ENCODE measurements around the gene GTPBP1. TPM values are rescaled to one million over a fixed set of nuclear protein-coding genes. Genes with fewer than 3 reads are reported as not detected.

Gene GTPBP1
- total RNA-seq (30.8 TPM), polyA plus RNA-seq (27.8 TPM)

GRCh38 chr22:38705235-38706100 lies at the start of gene GTPBP1:
Gene GTPBP1, plus strand, starts transcription at chr22:38705944. Its CDS starts 12 bp downstream, at chr22:38705956.
- Histone ChIP-seq H3K4me3 (ENCODE audit: low read depth, low read length) (peak within 1 kb of the TSS; percentile 82), H3K4me1 (ENCODE audit: insufficient read depth) (peaks cover 4% of the 10 kb centered on the region), H3K36me3 (ENCODE audit: insufficient read depth) (no peaks in the 10 kb centered on the region), H3K27ac (ENCODE audit: low read depth) (peak within 1 kb of the TSS; percentile 92)
- peak; percentile 100 for DNase-seq (ENCODE audit: extremely low spot score)
- WGBS, result under 1% methylated on average over 55 of the region's 55 CpGs

DNA sequence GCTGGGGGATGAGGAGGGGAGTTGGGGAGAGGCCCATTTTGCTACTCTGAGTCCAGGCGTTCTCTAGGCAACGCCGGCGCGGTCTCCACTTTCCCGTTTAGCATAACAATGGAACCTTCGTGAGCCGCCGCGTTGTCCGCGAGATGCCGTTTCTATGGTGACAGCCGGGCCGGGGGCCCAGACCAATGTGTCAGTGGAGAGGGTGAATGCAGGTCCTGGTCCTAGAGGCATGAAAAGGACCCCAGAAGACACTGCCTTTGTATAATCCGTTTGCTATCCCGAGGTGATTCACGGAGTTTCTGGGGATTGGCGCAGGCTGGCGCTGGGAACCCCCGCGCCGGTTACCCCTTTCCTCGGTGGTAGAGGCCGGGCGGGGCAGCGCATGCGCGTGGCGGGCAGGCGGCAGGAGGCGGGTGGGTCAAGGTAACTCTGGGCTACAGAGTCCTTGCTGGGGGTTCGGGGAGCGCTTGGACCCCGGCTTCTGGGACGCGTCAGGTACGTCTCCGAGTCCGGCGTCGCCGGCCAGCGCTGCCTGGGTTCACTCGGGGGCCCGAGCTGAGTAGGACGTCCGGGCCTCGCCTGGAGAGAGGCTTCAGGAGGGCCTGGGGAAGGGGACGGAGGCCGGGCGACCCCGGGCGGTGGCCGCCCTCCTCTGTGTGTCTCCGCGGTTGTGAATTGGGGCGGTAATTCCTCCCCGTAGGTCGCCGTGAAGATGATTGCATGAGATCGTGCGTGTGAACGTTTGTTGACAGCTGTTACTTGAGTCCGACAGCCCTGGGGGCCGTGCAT lies 49.3 kb upstream of the GTPBP1 start, which contains the start of the genes CBY1 and FAM227A:
CBY1 (plus strand) TSS at position 383 of the 789 bp plus-strand sequence. CDS start 11,417 bp downstream, outside the sequence.
FAM227A (minus strand) TSS at position 137 of the 789 bp plus-strand sequence. CDS start 6,224 bp downstream, outside the sequence.
- Histone ChIP-seq H3K4me3 (ENCODE audit: low read depth, low read length) (peak within 1 kb of the TSS; percentile 96), H3K36me3 (ENCODE audit: insufficient read depth) (no peaks in the 10 kb centered on the region), H3K27ac (ENCODE audit: low read depth) (peak within 1 kb of the TSS; percentile 93), H3K4me1 (ENCODE audit: insufficient read depth) (no peaks in the 10 kb centered on the region)
- peak; percentile 85 for DNase-seq (ENCODE audit: extremely low spot score)
- WGBS, result under 1% methylated on average over 66 of the region's 66 CpGs

- WGBS, result 6% methylated on average over 16 of the region's 16 CpGs
These were observed 48.5 kb upstream of the GTPBP1 start for GRCh38 chr22:38657045-38657909.

DNA sequence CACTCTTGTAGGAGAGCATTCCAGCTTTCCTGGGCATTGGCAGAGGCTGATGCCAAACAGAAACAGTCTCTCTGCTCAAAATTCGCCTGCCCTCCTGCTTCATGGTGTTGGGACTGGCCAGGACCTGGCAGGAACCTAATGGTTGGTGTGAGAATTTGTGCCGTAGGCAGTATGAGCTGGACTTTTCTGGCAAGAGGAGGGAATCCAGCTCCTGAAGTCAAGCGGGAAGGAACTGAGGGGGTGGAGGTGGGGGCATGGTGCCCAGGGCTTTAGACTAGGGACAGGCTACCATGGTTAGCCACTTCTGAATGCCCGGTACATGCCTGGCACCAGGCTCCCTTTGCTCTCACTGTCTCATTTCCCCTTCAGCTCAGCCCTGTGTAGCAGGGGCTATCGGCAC lies 30.9 kb upstream of the GTPBP1 start:
- DNase-seq (ENCODE audit: extremely low spot score), result no peak
- 77% methylated on average over 5 of the region's 5 CpGs for WGBS
- no peak overlapping the region for H3K27ac ChIP-seq (ENCODE audit: low read depth)
- no peaks in the 10 kb centered on the region for H3K4me1 ChIP-seq (ENCODE audit: insufficient read depth)
- H3K36me3 ChIP-seq (ENCODE audit: insufficient read depth), result no peaks in the 10 kb centered on the region
- H3K4me3 ChIP-seq (ENCODE audit: low read depth, low read length), result no peak overlapping the region

More at GRCh38 chr22:38657045-38657909, 48.5 kb upstream of the GTPBP1 start:
- Histone ChIP-seq H3K36me3 (ENCODE audit: insufficient read depth) (no peaks in the 10 kb centered on the region), H3K4me1 (ENCODE audit: insufficient read depth) (no peaks in the 10 kb centered on the region), H3K27ac (ENCODE audit: low read depth) (peak overlapping the region; percentile 93), H3K4me3 (ENCODE audit: low read depth, low read length) (peak overlapping the region; percentile 96)
- no peak for DNase-seq (ENCODE audit: extremely low spot score)

DNA sequence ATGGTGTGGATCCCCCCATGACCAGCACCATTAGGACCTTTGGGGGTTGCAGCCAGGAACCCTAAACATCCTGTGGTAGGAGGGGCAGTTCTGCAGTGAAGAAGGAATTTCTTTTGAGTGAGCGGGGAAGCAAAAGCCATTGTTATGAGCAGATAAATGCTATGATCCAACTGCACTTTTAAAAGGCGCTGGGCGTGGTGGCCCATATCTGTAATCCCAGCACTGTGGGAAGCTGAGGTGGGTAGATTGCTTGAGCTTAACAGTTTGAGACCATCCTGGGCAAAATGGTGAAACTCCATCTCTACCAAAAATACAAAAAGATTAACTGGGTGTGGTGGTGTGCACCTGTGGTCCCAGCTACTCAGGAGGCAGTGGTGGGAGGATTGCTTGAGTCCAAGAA lies 29.9 kb upstream of the GTPBP1 start:
- Histone ChIP-seq H3K27ac (ENCODE audit: low read depth) (no peak overlapping the region), H3K4me3 (ENCODE audit: low read depth, low read length) (no peak overlapping the region), H3K36me3 (ENCODE audit: insufficient read depth) (no peaks in the 10 kb centered on the region), H3K4me1 (ENCODE audit: insufficient read depth) (no peaks in the 10 kb centered on the region)
- WGBS, result 98% methylated on average over 3 of the region's 3 CpGs
- DNase-seq (ENCODE audit: extremely low spot score), result no peak

GRCh38 chr22:38681582-38682335 lies 24.0 kb upstream of the GTPBP1 start, which contains the start of gene TOMM22:
Gene TOMM22, plus strand, starts transcription at chr22:38681957. Its CDS starts 22 bp downstream, at chr22:38681979.
- no peaks in the 10 kb centered on the region for H3K36me3 ChIP-seq (ENCODE audit: insufficient read depth)
- WGBS, result under 1% methylated on average over 60 of the region's 60 CpGs
- H3K4me1 ChIP-seq (ENCODE audit: insufficient read depth), result peaks cover 1% of the 10 kb centered on the region
- no peak for DNase-seq (ENCODE audit: extremely low spot score)
- peak within 1 kb of the TSS; percentile 52 for H3K27ac ChIP-seq (ENCODE audit: low read depth)
- H3K4me3 ChIP-seq (ENCODE audit: low read depth, low read length), result peak within 1 kb of the TSS; percentile 89

DNA sequence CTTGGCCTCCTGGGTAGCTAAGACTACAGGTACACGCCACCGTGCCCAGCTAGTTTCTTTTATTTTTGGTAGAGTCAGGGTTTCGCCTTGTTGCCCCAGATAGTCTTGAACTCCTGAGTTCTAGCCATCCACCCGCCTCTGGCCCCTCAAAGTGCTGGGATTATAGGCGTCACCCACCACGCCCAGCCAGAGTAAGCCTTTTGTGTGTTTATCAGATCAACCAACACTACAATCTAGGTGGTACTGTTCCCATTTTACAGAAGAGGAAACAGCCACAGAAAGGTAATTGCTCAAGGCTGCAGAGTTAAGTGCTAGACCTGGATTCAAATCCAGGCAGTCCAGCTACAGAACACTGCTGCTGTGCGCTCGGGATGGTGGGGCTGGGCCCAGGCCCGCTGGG lies 20.8 kb upstream of the GTPBP1 start:
- Histone ChIP-seq H3K36me3 (ENCODE audit: insufficient read depth) (no peaks in the 10 kb centered on the region), H3K4me3 (ENCODE audit: low read depth, low read length) (no peak overlapping the region), H3K4me1 (ENCODE audit: insufficient read depth) (peaks cover 1% of the 10 kb centered on the region), H3K27ac (ENCODE audit: low read depth) (no peak overlapping the region)
- WGBS, result 92% methylated on average over 9 of the region's 9 CpGs
- no peak for DNase-seq (ENCODE audit: extremely low spot score)

GRCh38 chr22:38685761-38686160 lies 20.0 kb upstream of the GTPBP1 start:
- Histone ChIP-seq H3K27ac (ENCODE audit: low read depth) (no peak overlapping the region), H3K36me3 (ENCODE audit: insufficient read depth) (no peaks in the 10 kb centered on the region), H3K4me3 (ENCODE audit: low read depth, low read length) (no peak overlapping the region), H3K4me1 (ENCODE audit: insufficient read depth) (peaks cover 1% of the 10 kb centered on the region)
- WGBS, result 88% methylated on average over 1 of the region's 1 CpG
- no peak for DNase-seq (ENCODE audit: extremely low spot score)

DNA sequence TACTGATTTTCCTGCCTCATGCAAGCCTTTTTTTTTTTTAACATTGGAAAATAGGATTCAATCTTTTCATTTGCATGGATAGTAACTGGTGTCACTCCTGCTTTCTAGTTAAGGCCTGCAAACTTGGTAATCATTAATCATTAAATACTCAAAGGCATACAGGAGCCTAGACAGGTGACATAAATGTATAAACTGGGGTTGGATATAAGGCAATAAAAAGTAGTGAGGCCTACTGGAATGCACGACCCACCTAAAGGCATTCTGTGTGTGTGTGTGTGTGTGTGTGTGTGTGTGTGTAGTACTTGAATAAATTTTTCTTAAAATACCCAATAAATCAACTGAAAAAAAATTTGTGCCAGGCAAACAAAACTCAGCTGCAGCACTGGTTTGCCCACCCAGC lies 16.1 kb upstream of the GTPBP1 start:
- Histone ChIP-seq H3K4me3 (ENCODE audit: low read depth, low read length) (no peak overlapping the region), H3K27ac (ENCODE audit: low read depth) (no peak overlapping the region), H3K36me3 (ENCODE audit: insufficient read depth) (no peaks in the 10 kb centered on the region), H3K4me1 (ENCODE audit: insufficient read depth) (no peaks in the 10 kb centered on the region)
- DNase-seq (ENCODE audit: extremely low spot score), result no peak
- WGBS, result 69% methylated on average over 1 of the region's 1 CpG

- Histone ChIP-seq H3K4me3 (ENCODE audit: low read depth, low read length) (no peak overlapping the region), H3K36me3 (ENCODE audit: insufficient read depth) (no peaks in the 10 kb centered on the region), H3K4me1 (ENCODE audit: insufficient read depth) (no peaks in the 10 kb centered on the region), H3K27ac (ENCODE audit: low read depth) (no peak overlapping the region)
- 85% methylated on average over 2 of the region's 2 CpGs for WGBS
- no peak for DNase-seq (ENCODE audit: extremely low spot score)
These were observed 11.7 kb upstream of the GTPBP1 start for GRCh38 chr22:38694049-38694448.

DNA sequence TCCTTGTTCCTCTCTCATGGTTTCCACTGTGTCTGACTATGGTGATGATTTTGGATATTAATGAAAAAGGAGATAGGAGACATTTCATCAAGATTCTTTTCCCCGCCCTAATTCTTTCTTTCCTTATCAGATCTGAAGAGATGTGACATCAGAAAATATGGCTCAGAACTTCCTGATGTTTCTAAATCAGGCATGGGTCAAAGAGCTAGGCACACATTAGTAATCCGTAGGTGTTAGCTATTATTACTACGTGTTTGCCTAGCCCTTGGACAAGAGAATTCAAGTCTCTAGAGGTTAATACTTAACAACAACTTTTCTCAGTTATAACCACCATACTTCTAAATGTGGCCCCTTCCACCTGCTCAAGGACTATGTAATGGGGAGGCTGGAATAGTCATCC lies 10.8 kb upstream of the GTPBP1 start:
- no peak overlapping the region for H3K4me3 ChIP-seq (ENCODE audit: low read depth, low read length)
- H3K27ac ChIP-seq (ENCODE audit: low read depth), result no peak overlapping the region
- no peak for DNase-seq (ENCODE audit: extremely low spot score)
- no peaks in the 10 kb centered on the region for H3K36me3 ChIP-seq (ENCODE audit: insufficient read depth)
- no peaks in the 10 kb centered on the region for H3K4me1 ChIP-seq (ENCODE audit: insufficient read depth)
- WGBS, result 80% methylated on average over 3 of the region's 3 CpGs

DNA sequence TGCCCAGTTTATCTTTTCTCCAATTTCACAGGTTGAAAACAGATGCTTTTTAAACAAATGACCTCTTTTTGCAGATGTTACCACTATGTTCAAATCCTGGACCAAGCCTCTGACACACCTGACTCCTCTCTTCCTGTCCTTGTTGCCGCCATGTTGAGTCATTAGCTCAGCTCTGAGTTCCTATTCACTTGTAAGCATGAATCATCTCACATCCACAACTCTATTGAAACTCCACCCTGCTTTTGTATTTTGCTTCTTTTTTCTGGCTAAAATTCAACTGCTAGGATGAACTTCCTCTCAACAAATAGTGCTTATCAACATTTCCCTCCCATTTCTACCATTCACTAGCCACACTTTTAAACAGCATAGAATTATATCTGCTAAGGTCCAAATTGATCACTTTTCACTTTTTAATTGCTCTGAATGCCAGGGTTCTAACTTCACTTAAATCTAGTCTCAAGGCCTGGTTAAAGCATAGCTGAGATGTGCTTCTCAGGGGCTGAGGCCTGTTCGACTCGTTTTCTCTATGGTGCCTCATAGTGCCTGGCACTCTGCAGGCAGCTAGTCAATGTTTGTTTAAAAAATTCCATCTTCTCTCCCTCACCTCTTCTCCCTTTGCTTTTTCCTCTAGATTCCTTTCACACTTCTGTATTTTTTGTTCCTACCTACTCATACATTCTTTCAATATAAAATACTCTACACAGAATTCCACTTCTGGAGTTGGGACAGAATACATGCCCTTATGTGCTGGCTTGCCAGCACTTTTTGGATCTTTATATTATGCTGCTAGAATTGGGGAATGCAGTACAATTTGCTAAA lies 8.9 kb upstream of the GTPBP1 start:
- no peak overlapping the region for H3K4me3 ChIP-seq (ENCODE audit: low read depth, low read length)
- no peaks in the 10 kb centered on the region for H3K4me1 ChIP-seq (ENCODE audit: insufficient read depth)
- H3K27ac ChIP-seq (ENCODE audit: low read depth), result no peak overlapping the region
- no peak for DNase-seq (ENCODE audit: extremely low spot score)
- 41% methylated on average over 3 of the region's 3 CpGs for WGBS
- H3K36me3 ChIP-seq (ENCODE audit: insufficient read depth), result no peaks in the 10 kb centered on the region

All from urinary bladder (tissue), 4 donors.